Heart right ventricle (tissue), 16 donors: ENCODE measurements around the gene MOAP1. TPM values are rescaled to one million over a fixed set of nuclear protein-coding genes. Genes with fewer than 3 reads are reported as not detected.

ENCODE experiments used
- ATAC-seq, 8 donors: fragments of 200-7000 bp; cut with Tn5 transposase; one replicate each; pipeline ENCODE4 v1.9.1; 2020; ENCODE audit warnings: mild to moderate bottlenecking in 8 of 8, moderate library complexity in 8 of 8, moderate number of reproducible peaks in 1 of 8
- DNase-seq, 2 donors: peaks; one replicate each; pipeline ENCODE4 v3.0.0-alpha.2; 2020
- H3K27ac ChIP-seq, 10 donors: fragments of 200-600 bp; sonication (generic) in 2 of 10; one replicate each; pipeline versions ENCODE4 v1.5.0 to v1.8.0; 2020 to 2022; ENCODE audit warnings: mild to moderate bottlenecking in 3 of 10
- H3K27me3 ChIP-seq, 7 donors: fragments of 200-600 bp; one replicate each; pipeline ENCODE4 v1.8.0; 2021 to 2022; ENCODE audit warnings: mild to moderate bottlenecking in 2 of 7
- H3K36me3 ChIP-seq, 9 donors: fragments of 200-600 bp; sonication (generic) in 1 of 9; one replicate each; pipeline versions ENCODE4 v1.5.0 to v1.8.0; 2020 to 2022; ENCODE audit warnings: mild to moderate bottlenecking in 2 of 9
- H3K4me1 ChIP-seq, 9 donors: fragments of 200-600 bp; sonication (generic) in 1 of 9; one replicate each; pipeline versions ENCODE4 v1.5.0 to v1.8.0; 2020 to 2022; ENCODE audit warnings: mild to moderate bottlenecking in 4 of 9
- H3K4me3 ChIP-seq, 10 donors: fragments of 200-600 bp; sonication (generic) in 2 of 10; one replicate each; pipeline versions ENCODE4 v1.5.0 to v1.8.0; 2020 to 2022; ENCODE audit warnings: mild to moderate bottlenecking in 7 of 10, moderate library complexity in 2 of 10
- H3K9me3 ChIP-seq, 11 donors: fragments of 200-600 bp in 10 of 11; sonication (generic) in 2 of 11; one replicate each; pipeline versions ENCODE4 v1.5.0 to v1.8.0; 2013 to 2022; ENCODE audit warnings: mild to moderate bottlenecking in 2 of 11, control low read depth in 1 of 11, moderate library complexity in 1 of 11
- CTCF ChIP-seq, 9 donors: fragments of 200-600 bp; sonication (generic) in 2 of 9; IDR thresholded peaks; one replicate each; pipeline versions ENCODE4 v1.5.0 to v1.8.0; 2021 to 2022; ENCODE audit warnings: antibody characterized with exemption in 9 of 9, mild to moderate bottlenecking in 5 of 9, moderate library complexity in 1 of 9
- WGBS, 2 donors: extraction: QIAGEN DNeasy Blood & Tissue Kit; methylation state at CpG; one replicate each; pipeline ENCODE4 v1.1.7; 2013; ENCODE audit warnings: inconsistent platforms in 1 of 2; 5-methylcytosine and 5-hydroxymethylcytosine counted together
- intact Hi-C, 10 donors: fragments of 100-400 bp; cut with DNase I; formaldehyde crosslinking; loops; one replicate each; pipeline versions ENCODE4 v1.11.1 to v1.14.2; 2022
- polyA plus RNA-seq, 2 donors: library from polyadenylated mRNA; stranded (reverse); fragments of 200-250 nt; gene quantifications; one replicate each; pipeline ENCODE4 v1.2.3, GENCODE V29; 2013
- total RNA-seq, 10 donors: library from RNA; stranded (reverse); fragmentation: NEBNext Ultra II Directional in 3 of 10; extraction: Animal tissue kit (Norgen Biotek cat#: 25700) in 3 of 10; gene quantifications; one replicate each; pipeline versions ENCODE4 v1.2.1 to v1.2.4, GENCODE V29; 2021 to 2023
- donor health status: Arrhythmogenic right ventricular cardiomyopathy.
- donor health status: ischemic (EF 13 %, LVEDD 7.1; RV severe dilation, severe dysfunction).
- donor health status: healthy with polysubstance abuse.
- donor health status: DM: no; HTN: yes; CAD: no.
- donor health status: DM: no; HTN: no; CAD: no.
- donor health status: ischemic (EF 25% LVEDD 6.9; RV normal size, moderate dysfunction).
- donor health status: ischemic (EF 25% LVEDD 5.7; RV mildly dilated, moderate dysfunction).
- donor health status: healthy.
- donor health status: DM: yes; HTN: yes; CAD: no.
- donor health status: Ischemic cardiomyopathy.
- donor health status: ischemic (EF 35%, LVEDD 5.7; RV mildly dilated, moderate dysfunction).
- donor health status: nonischemic (EF 11% LVEDD 7.7; RV severe dilation, severe dysfunction).
- donor health status: DM: yes; HTN: yes; CAD: no.
- donor health status: PGD.
- donor health status: ischemic (EF 29% LVEDD 5.4; RV normal size, mild dysfunction).
- donor health status: nonischemic (EF 23%, LVEDD 6.1; RV moderate dilation, normal function).

MOAP1 gene
- total and polyA plus RNA-seq, 12 donors: 14.6 to 96.1 (median 74.2) TPM

- peak; percentile 46 to 78 (median 68) for ATAC-seq
- no peak for TF ChIP-seq CTCF (IDR thresholded peaks at IDR 0.05)
- peaks cover 0 to 4% (median 0%) of the 10 kb centered on the region in 7 donors for H3K27me3 ChIP-seq
- H3K4me3 ChIP-seq: peak overlapping the region; percentile 7 to 62 (median 52)
- intact Hi-C loops: loop anchor here in 4 of 10 donors (10.0 kb wide), 4 partner anchors 103 to 393 kb away; partner anchors contain the start of gene BTBD7 (in 1 of the 4)
- 19 to 35% methylated on average over 39 of the region's 39 CpGs for WGBS, 2 donors
- H3K36me3 ChIP-seq: peaks cover 0 to 31% (median 18%) of the 10 kb centered on the region in 9 donors
- no peak overlapping the region for H3K27ac ChIP-seq
- peaks cover 0 to 14% (median 6%) of the 10 kb centered on the region in 9 donors for H3K4me1 ChIP-seq
- no peaks in the 10 kb centered on the region for H3K9me3 ChIP-seq
- peak; percentile 21 to 25 for DNase-seq
These were observed 46.7 kb upstream of the MOAP1 start for GRCh38 chr14:93231129-93231979.

DNA sequence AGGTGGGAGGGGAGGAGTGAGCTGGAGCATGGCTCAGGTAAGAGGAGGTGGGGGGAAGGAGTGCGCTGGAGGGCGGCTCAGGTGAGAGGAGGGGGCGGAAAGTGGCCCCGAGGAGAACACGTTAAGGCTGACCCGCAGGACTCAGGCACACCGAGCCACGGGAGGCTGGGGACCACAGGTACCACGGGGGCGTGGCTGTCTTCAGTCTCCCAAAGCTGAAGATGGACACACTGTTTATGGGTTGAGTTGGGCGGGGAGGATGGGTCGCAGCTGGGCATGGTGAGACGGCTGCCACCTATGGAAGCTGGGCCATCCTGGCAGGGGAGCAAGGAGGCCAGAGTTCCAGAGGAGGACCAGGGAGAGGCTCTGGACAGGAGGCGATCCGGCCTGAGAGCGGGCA, 45.8 kb upstream of the MOAP1 start:
- Histone ChIP-seq H3K36me3 (peaks cover 0 to 39% (median 22%) of the 10 kb centered on the region in 9 donors), H3K27me3 (peaks cover 0 to 4% (median 0%) of the 10 kb centered on the region in 7 donors), H3K4me3 (peak overlapping the region in 1 of 10 donors; percentile 61), H3K9me3 (no peaks in the 10 kb centered on the region), H3K27ac (no peak overlapping the region), H3K4me1 (peaks cover 0 to 14% (median 6%) of the 10 kb centered on the region in 9 donors)
- DNase-seq (no peak), ATAC-seq (peak in 1 of 8 donors; percentile 18)
- whole genome bisulfite sequencing, 2 donors: 94 to 95% methylated on average over 16 of the region's 16 CpGs
- no peak for TF ChIP-seq CTCF (IDR thresholded peaks at IDR 0.05)
- intact Hi-C loops: loop anchor here in 4 of 10 donors (10.0 kb wide), 4 partner anchors 104 to 394 kb away; partner anchors contain the start of gene BTBD7 (in 1 of the 4)

GRCh38 chr14:93228550-93228949, 43.9 kb upstream of the MOAP1 start:
- intact Hi-C loops: no loop called here
- no peak for DNase-seq
- Histone ChIP-seq H3K27ac (no peak overlapping the region), H3K4me1 (peaks cover 0 to 14% (median 6%) of the 10 kb centered on the region in 9 donors), H3K27me3 (peaks cover 0 to 4% (median 0%) of the 10 kb centered on the region in 7 donors), H3K9me3 (no peaks in the 10 kb centered on the region), H3K36me3 (peaks cover 0 to 59% (median 32%) of the 10 kb centered on the region in 9 donors), H3K4me3 (no peak overlapping the region)
- no peak for ATAC-seq
- WGBS, 2 donors: 90 to 98% methylated on average over 8 of the region's 8 CpGs
- no peak for TF ChIP-seq CTCF (IDR thresholded peaks at IDR 0.05)

DNA sequence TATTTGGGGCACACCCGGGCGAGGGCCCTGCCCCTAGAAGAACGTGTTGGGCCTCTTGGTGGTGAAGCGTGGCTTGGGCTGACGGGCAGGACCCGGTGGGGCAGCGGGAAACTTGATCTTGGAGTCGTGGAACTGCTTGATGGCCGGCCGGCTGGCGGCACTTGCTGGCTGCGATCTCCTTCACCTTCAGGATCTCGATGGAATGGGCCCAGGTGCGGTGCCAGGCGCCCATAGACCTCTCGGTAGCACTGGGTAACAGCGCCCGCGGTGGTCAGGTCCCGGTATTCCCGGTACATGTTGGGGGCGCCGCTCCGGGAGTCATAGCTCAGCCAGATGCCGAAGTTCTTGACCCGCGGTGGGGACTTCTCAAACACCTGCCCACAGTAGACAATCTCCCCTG, 38.9 kb upstream of the MOAP1 start:
- Histone ChIP-seq H3K36me3 (peaks cover 0 to 99% (median 64%) of the 10 kb centered on the region in 9 donors), H3K9me3 (no peaks in the 10 kb centered on the region), H3K4me3 (no peak overlapping the region), H3K4me1 (no peaks in the 10 kb centered on the region), H3K27ac (no peak overlapping the region), H3K27me3 (no peaks in the 10 kb centered on the region)
- intact Hi-C loops: no loop called here
- DNase-seq (no peak), ATAC-seq (no peak)
- 97 to 98% methylated on average over 27 of the region's 27 CpGs for WGBS, 2 donors
- no peak for TF ChIP-seq CTCF (IDR thresholded peaks at IDR 0.05)
